Epithelial cell of proximal tubule (primary cell): ENCODE data around the gene COPE. TPM values are rescaled to one million over a fixed set of nuclear protein-coding genes. Genes with fewer than 3 reads are reported as not detected.

Experiments
- DNase-seq: peaks from one replicate; pipeline ENCODE4 v3.0.0-alpha.2; 2011; ENCODE audit warnings: low read depth
- H3K4me3 ChIP-seq: 2 replicates; pipeline ENCODE4 v1.5.1; 2011; ENCODE audit warnings: low read depth, mild to moderate bottlenecking, low read length
- total RNA-seq: library from RNA; depleted of rRNA; stranded (reverse); fragments of >200 nt; gene quantifications from 2 replicates; pipeline ENCODE4 v1.2.3, GENCODE V29; 2015
- TF ChIP-seq, protein P1 (sequence below): conservative IDR thresholded peaks from 2 replicates; pipeline ENCODE4 v1.5.1; 2012; ENCODE audit warnings: low read depth, mild to moderate bottlenecking, low read length

Gene COPE
- total RNA-seq, 1 donor from 2014 or later = 312 TPM

DNA sequence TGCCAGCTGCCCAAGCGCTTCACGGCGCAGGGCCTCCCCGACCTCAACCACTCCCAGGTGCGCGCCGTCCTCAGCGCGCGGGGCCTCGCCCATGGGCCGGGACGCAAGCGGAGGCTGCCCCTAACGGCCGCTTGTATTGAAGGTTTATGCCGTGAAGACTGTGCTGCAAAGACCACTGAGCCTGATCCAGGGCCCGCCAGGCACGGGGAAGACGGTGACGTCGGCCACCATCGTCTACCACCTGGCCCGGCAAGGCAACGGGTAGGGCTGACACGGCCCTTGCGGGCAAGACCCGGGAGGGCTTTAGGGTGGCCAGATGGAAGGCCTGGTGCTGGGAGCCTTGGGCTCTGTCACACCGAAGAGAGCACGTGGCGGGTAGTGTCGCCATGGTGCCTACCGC is 64.2 kb downstream of the COPE start:
- DNase-seq = no peak
- TF ChIP-seq, protein P1, sequence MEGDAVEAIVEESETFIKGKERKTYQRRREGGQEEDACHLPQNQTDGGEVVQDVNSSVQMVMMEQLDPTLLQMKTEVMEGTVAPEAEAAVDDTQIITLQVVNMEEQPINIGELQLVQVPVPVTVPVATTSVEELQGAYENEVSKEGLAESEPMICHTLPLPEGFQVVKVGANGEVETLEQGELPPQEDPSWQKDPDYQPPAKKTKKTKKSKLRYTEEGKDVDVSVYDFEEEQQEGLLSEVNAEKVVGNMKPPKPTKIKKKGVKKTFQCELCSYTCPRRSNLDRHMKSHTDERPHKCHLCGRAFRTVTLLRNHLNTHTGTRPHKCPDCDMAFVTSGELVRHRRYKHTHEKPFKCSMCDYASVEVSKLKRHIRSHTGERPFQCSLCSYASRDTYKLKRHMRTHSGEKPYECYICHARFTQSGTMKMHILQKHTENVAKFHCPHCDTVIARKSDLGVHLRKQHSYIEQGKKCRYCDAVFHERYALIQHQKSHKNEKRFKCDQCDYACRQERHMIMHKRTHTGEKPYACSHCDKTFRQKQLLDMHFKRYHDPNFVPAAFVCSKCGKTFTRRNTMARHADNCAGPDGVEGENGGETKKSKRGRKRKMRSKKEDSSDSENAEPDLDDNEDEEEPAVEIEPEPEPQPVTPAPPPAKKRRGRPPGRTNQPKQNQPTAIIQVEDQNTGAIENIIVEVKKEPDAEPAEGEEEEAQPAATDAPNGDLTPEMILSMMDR = no peak
- H3K4me3 ChIP-seq = no peak overlapping the region

DNA sequence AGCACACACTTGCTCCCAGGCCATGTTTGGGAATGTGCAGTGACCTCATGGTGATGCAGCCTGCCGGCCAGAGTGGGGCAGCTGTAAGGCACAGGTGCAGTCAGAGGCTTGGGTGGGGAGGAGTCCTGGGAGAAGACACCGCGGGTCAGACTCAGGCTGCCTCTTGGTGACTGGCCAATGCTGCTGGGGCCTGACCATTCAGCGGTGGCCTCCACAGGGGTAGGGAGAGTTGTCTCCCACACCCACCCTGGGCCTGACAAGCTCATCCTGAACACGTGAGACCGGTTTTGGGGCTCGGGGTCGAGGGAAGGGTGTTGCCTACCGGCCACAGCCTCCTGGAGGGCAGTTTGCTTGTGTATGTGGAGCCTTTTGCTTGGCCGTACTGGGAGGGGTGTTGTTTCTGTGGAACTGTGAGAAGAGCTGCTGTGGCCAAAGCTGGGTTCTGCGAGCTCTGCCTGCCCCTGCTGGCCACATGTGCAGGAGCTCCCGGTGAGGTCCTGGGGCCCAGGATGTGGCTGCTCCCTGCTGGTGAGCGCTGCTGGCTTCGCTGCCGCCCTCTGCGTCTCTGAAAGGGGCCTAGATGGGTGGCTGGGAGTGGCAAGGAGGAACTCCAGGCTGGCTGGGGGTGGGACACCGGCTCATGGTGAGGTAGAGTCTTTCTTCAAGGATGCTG is 65.3 kb downstream of the COPE start:
- no peak overlapping the region for H3K4me3 ChIP-seq
- no peak for DNase-seq
- TF ChIP-seq, protein P1 = no peak

DNA sequence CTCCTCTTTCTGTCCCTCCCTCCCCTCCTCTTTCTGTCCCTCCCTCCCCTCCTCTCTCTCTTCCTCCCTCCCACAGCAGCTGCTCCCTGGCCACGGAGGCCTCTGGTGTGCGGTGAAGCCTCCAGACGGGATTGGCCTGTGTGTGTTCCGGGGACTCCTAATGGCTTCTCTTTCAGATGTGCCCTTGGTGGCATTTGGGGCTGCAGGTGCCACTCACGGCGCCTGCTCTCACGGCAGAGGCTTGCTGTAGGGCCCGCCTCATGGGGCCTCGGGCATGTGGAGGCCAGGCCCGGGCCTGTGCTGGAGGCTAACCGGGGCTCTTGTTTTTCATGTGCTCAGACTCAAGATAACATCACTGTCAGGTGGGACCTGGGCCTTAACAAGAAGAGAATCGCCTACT is 66.5 kb downstream of the COPE start:
- no peak overlapping the region for H3K4me3 ChIP-seq
- DNase-seq = no peak
- TF ChIP-seq, protein P1 = no peak

DNA sequence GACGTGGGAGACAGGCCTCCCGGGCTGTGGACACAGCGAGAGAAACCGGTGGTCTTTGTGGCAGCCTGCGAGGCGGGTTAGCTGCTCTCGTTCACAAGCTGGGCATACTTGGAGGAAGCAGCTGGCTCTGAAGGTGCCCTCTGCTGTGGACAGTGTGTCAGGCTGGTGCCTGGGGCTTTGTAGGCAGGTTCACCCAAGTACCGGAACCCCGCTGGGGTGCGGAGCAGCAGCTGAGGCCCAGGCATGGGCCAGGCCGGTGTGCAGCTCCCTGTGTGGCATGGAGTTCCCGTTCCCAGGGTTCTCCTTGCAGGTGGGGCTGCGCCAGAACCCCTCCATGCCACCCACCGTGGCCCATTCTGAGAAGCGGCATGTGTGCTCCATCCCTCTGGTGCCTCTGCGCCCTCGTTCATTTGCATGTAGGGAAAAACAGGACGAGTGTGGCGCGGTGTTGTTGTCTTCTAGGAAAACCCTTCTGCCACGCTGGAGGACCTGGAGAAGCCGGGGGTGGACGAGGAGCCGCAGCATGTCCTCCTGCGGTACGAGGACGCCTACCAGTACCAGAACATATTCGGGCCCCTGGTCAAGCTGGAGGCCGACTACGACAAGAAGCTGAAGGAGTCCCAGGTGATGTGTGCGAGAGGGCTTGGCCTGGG is 67.4 kb downstream of the COPE start:
- no peak for DNase-seq
- TF ChIP-seq, protein P1 = no peak
- no peak overlapping the region for H3K4me3 ChIP-seq

DNA sequence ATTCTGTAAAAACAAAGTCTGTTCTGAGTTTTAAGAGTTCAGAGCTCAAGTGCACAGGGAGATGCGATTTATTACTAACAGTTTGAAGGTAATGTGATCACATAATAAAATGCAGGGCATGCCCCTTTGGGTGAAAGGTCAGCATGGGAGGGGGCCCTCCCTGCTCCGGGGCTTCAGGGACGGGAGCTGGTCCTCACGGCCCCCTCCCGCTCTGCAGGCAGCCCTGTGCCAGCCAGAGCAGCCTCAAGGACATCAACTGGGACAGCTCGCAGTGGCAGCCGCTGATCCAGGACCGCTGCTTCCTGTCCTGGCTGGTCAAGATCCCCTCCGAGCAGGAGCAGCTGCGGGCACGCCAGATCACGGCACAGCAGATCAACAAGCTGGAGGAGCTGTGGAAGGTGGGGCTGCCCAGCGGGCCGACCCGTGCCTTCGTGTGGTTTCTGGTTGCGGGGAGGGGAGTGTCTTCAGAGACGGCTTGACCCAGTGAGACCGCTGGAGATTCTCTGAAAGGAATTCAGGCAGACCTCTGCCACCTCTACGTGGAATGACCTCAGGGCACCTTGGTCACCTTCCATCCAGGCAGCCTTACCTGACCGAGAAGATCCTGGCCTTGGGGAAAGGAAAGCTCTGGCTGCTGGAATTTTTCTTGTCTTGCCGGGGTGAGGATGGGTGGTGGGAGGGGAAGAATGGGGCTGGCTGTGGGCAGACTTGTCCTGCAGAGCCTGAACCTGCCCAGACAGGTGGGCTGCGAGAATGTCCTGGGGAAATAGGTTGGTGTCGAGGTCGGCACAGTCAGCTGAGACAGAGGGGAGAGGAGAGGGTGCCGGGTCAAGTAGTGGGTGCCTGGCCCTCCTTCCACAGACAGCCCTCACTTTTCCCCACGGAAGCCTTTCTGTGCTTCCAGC is 68.5 kb downstream of the COPE start:
- TF ChIP-seq, protein P1 = no peak
- DNase-seq = no peak
- H3K4me3 ChIP-seq = no peak overlapping the region

DNA sequence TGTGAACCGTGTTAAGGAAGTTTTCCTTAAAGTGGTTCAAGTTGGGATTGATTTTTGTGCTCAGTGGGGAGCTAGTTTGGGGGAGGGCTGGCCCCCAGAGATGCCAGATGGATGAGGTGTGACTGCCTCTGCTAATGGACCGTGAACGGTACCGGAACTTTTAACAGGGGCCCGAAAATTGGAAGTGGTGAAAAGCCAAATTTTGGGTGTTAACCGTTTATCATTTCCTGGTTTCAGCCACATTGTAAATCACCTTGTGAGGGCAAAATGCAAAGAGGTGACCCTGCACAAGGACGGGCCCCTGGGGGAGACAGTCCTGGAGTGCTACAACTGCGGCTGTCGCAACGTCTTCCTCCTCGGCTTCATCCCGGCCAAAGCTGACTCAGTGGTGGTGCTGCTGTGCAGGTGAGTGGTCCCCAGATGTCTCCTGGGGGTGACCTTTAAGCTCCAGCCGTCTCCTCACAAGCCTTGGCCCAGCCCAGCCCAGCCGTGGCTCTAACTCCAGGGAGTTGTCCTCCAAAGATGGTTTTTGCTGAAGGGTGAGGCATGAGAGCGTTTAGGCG is 69.3 kb downstream of the COPE start:
- TF ChIP-seq, protein P1 = no peak
- no peak for DNase-seq
- H3K4me3 ChIP-seq = no peak overlapping the region

Other genes with a start within 250 kb of the COPE start
- 1.3 and 3.0 TPM in 2 replicates for gene CRTC1, start 235.7 kb downstream of the COPE start, total RNA-seq
- gene COMP, start 128.1 kb downstream of the COPE start, total RNA-seq = not detected in 2 replicates
- gene UPF1, start 87.4 kb downstream of the COPE start, total RNA-seq = 46.5 and 63.7 TPM in 2 replicates
- 0.87 and 2.0 TPM in 2 replicates for gene CERS1, start 23.2 kb downstream of the COPE start, total RNA-seq
- 48.6 and 58.5 TPM in 2 replicates for gene DDX49, start 328 bp upstream of the COPE start, total RNA-seq
- gene HOMER3, start 21.8 kb upstream of the COPE start, total RNA-seq = 85.9 and 106 TPM in 2 replicates
- 23.7 and 24.8 TPM in 2 replicates for gene SUGP2, start 114.1 kb upstream of the COPE start, total RNA-seq
- 48.1 and 91.2 TPM in 2 replicates for gene ARMC6, start 114.2 kb upstream of the COPE start, total RNA-seq
- gene SLC25A42, start 144.6 kb upstream of the COPE start, total RNA-seq = 2.2 and 2.9 TPM in 2 replicates
- 32.6 TPM in 2 replicates for gene TMEM161A, start 219.1 kb upstream of the COPE start, total RNA-seq